Measurements from ENCODE around the gene SURF1. TPM values are rescaled to one million over a fixed set of nuclear protein-coding genes. Genes with fewer than 3 reads are reported as not detected.

Gene SURF1
- total and polyA plus RNA-seq, 9 of the 15 experiments (the other 6 are each of a cell fraction or from before 2014, with no cell fraction given), result 16.1 to 31.3 (median 20.9) TPM

DNA sequence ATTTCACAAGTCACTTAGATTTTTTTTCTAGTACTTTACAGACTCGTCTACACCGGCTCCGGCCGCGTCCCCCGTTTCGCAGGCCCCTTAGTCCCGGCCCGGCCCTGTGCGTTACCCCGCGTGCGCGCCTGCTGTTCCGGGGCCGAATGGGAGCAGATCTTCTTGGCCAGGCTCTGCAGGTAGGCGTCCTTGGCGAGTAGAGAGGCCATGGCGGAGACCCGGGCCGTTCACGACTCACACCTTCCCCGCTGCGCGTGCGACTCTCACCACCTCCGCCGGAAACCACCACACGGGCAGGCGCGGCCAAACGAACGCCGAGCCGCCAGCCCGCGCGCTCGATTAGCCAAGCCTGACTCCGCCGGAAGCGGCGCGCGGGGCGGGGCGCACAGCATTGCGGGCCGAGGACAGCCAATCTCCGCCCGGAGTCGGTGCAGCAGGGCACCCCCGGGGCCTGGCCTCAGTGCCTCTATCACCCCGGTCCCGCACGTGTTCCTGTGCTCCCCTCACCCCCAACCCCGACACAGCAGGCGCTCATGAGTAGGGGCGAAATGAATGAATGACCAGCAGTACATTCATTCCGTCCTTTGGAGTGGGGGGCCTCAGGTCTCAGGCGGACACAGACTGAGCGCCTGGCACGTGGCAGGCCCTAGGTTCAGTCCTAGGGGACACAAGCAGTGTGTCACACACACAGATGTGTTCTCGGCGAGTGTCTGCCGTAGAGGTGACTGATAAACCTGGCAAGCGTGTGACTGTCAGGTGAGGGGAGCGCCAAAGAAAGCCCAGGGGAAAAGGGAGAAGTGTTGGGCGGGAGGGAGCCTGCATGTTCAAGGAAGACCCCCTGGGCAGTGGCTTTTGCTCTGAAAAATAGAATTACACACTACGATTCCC is 20.1 kb downstream of the SURF1 start, which contains the start of gene SURF6 (continued):
- TF ChIP-seq PRPF4 (IDR thresholded peaks at IDR 0.05; ENCODE audit: insufficient read depth, low read depth, low read length, poor library complexity, severe bottlenecking), result no peak
- TF ChIP-seq RBM25 (IDR thresholded peaks at IDR 0.05; ENCODE audit: low read depth, low read length, severe bottlenecking), result peak; percentile 77
- TF ChIP-seq NCOA2 (IDR thresholded peaks at IDR 0.05; ENCODE audit: partially characterized antibody in 2 of 2), result no peak
- no peak for TF ChIP-seq HDAC6 (IDR thresholded peaks at IDR 0.05; ENCODE audit: low read depth, low read length)
- TF ChIP-seq TAF1 (IDR thresholded peaks at IDR 0.05; ENCODE audit: control insufficient read depth, extremely low read depth, insufficient read depth, low read length, severe bottlenecking), result peak; percentile 84
- TF ChIP-seq ZNF282 (CRISPR knock-in tag; IDR thresholded peaks at IDR 0.05), result no peak
- no peak; the same call in 1 of the 2 replicates for TF ChIP-seq HLTF (IDR thresholded peaks at IDR 0.05)
- TF ChIP-seq, protein P1, sequence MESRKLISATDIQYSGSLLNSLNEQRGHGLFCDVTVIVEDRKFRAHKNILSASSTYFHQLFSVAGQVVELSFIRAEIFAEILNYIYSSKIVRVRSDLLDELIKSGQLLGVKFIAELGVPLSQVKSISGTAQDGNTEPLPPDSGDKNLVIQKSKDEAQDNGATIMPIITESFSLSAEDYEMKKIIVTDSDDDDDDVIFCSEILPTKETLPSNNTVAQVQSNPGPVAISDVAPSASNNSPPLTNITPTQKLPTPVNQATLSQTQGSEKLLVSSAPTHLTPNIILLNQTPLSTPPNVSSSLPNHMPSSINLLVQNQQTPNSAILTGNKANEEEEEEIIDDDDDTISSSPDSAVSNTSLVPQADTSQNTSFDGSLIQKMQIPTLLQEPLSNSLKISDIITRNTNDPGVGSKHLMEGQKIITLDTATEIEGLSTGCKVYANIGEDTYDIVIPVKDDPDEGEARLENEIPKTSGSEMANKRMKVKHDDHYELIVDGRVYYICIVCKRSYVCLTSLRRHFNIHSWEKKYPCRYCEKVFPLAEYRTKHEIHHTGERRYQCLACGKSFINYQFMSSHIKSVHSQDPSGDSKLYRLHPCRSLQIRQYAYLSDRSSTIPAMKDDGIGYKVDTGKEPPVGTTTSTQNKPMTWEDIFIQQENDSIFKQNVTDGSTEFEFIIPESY (CRISPR knock-in tag; IDR thresholded peaks at IDR 0.05), result peak; percentile 74
- TF ChIP-seq HNRNPUL1 (IDR thresholded peaks at IDR 0.05; ENCODE audit: low read length), result no peak
- TF ChIP-seq ZNF668 (CRISPR knock-in tag; IDR thresholded peaks at IDR 0.05), result no peak
- no peak for TF ChIP-seq ASH1L (IDR thresholded peaks at IDR 0.05; ENCODE audit: borderline replicate concordance, low read depth, partially characterized antibody)
- TF ChIP-seq ZNF695 (CRISPR knock-in tag; IDR thresholded peaks at IDR 0.05), result no peak
- TF ChIP-seq U2AF1 (optimal IDR thresholded peaks at IDR 0.05; ENCODE audit: low read depth, low read length), result peak; percentile 83
- no peak for TF ChIP-seq ZNF347 (CRISPR knock-in tag; IDR thresholded peaks at IDR 0.05; ENCODE audit: low read depth)
- no peak for TF ChIP-seq SIRT6 (IDR thresholded peaks at IDR 0.05; ENCODE audit: low read depth, low read length)
- TF ChIP-seq, protein P2, sequence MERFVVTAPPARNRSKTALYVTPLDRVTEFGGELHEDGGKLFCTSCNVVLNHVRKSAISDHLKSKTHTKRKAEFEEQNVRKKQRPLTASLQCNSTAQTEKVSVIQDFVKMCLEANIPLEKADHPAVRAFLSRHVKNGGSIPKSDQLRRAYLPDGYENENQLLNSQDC (CRISPR knock-in tag; IDR thresholded peaks at IDR 0.05), result no peak
- TF ChIP-seq SRSF7 (optimal IDR thresholded peaks at IDR 0.05; ENCODE audit: low read depth, low read length), result no peak
